Colonic mucosa (tissue), 4 donors: ENCODE results near the gene GNAO1. TPM values are rescaled to one million over a fixed set of nuclear protein-coding genes. Genes with fewer than 3 reads are reported as not detected.

Experiments used
- DNase-seq: peaks from one replicate; pipeline ENCODE4 v3.0.0-alpha.2; 2020
- H3K27ac ChIP-seq: fragments of 200-600 bp; one replicate; pipeline ENCODE4 v1.8.0; 2021
- H3K27me3 ChIP-seq: fragments of 200-600 bp; one replicate; pipeline ENCODE4 v1.8.0; 2021
- H3K36me3 ChIP-seq: fragments of 200-600 bp; one replicate; pipeline ENCODE4 v1.8.0; 2021
- H3K4me1 ChIP-seq: fragments of 200-600 bp; one replicate; pipeline ENCODE4 v1.8.0; 2021; ENCODE audit warnings: mild to moderate bottlenecking
- H3K4me3 ChIP-seq: fragments of 200-600 bp; one replicate; pipeline ENCODE4 v1.8.0; 2021
- H3K9ac ChIP-seq, 2 donors: one replicate each; pipeline ENCODE4 v1.7.0; 2013; ENCODE audit warnings: control low read depth in 2 of 2, low read depth in 2 of 2, low read length in 2 of 2
- H3K9me3 ChIP-seq: fragments of 200-600 bp; one replicate; pipeline ENCODE4 v1.8.0; 2021
- CTCF ChIP-seq: fragments of 200-600 bp; IDR thresholded peaks from one replicate; pipeline ENCODE4 v1.8.0; 2022; ENCODE audit warnings: antibody characterized with exemption, mild to moderate bottlenecking
- intact Hi-C: fragments of 100-400 bp; cut with DNase I; formaldehyde crosslinking; loops from one replicate; pipeline ENCODE4 v1.14.1; 2022
- total RNA-seq, 2 donors: library from RNA; stranded (reverse); fragmentation: NEBNext Ultra II Directional in 1 of 2; extraction: Animal tissue kit (Norgen Biotek cat#: 25700) in 1 of 2; gene quantifications; one replicate each; pipeline ENCODE4 v1.2.1, GENCODE V29; 2021
- donor health status: healthy.
- donor health status: DM: no; HTN: no; CAD: no.
- donor health status: DM: no; HTN: no; CAD: no.

The GNAO1 gene
- total RNA-seq, 2 donors from 2014 or later, result 1.7 to 10.8 TPM

GRCh38 chr16:56193951-56194726, 2.9 kb downstream of the GNAO1 start:
- Histone ChIP-seq H3K27ac (no peak overlapping the region), H3K36me3 (no peaks in the 10 kb centered on the region), H3K9ac (no peak overlapping the region), H3K9me3 (no peaks in the 10 kb centered on the region), H3K4me1 (peaks cover 5% of the 10 kb centered on the region), H3K27me3 (peaks cover 39% of the 10 kb centered on the region), H3K4me3 (peak overlapping the region; percentile 8)
- intact Hi-C loops, result no loop called here
- TF ChIP-seq CTCF, result no peak
- peak; percentile 58 for DNase-seq

- no peak for DNase-seq
- intact Hi-C loops, result no loop called here
- Histone ChIP-seq H3K9ac (no peak overlapping the region), H3K4me1 (peaks cover 5% of the 10 kb centered on the region), H3K4me3 (no peak overlapping the region), H3K9me3 (no peaks in the 10 kb centered on the region), H3K36me3 (no peaks in the 10 kb centered on the region), H3K27ac (no peak overlapping the region), H3K27me3 (peaks cover 36% of the 10 kb centered on the region)
- TF ChIP-seq CTCF, result no peak
Measured at GRCh38 chr16:56195151-56195550, 3.9 kb downstream of the GNAO1 start.

GRCh38 chr16:56196381-56196780, 5.1 kb downstream of the GNAO1 start:
- no peaks in the 10 kb centered on the region for H3K36me3 ChIP-seq
- H3K27me3 ChIP-seq, result peaks cover 30% of the 10 kb centered on the region
- no peaks in the 10 kb centered on the region for H3K9me3 ChIP-seq
- H3K4me1 ChIP-seq, result peaks cover 5% of the 10 kb centered on the region
- no peak overlapping the region for H3K4me3 ChIP-seq
- no peak overlapping the region for H3K9ac ChIP-seq
- no peak overlapping the region for H3K27ac ChIP-seq
- no peak for DNase-seq
- intact Hi-C loops, result no loop called here
- no peak for TF ChIP-seq CTCF

- H3K27ac ChIP-seq, result no peak overlapping the region
- intact Hi-C loops, result no loop called here
- no peaks in the 10 kb centered on the region for H3K36me3 ChIP-seq
- H3K4me3 ChIP-seq, result no peak overlapping the region
- no peaks in the 10 kb centered on the region for H3K9me3 ChIP-seq
- no peak overlapping the region for H3K9ac ChIP-seq
- TF ChIP-seq CTCF, result no peak
- DNase-seq, result no peak
- peaks cover 21% of the 10 kb centered on the region for H3K27me3 ChIP-seq
- no peaks in the 10 kb centered on the region for H3K4me1 ChIP-seq
Measured at GRCh38 chr16:56197192-56197992, 6.1 kb downstream of the GNAO1 start.

GRCh38 chr16:56198006-56198754, 6.9 kb downstream of the GNAO1 start:
- Histone ChIP-seq H3K4me1 (no peaks in the 10 kb centered on the region), H3K9ac (no peak overlapping the region), H3K36me3 (no peaks in the 10 kb centered on the region), H3K9me3 (no peaks in the 10 kb centered on the region), H3K27ac (no peak overlapping the region), H3K4me3 (no peak overlapping the region), H3K27me3 (peaks cover 15% of the 10 kb centered on the region)
- no peak for TF ChIP-seq CTCF
- intact Hi-C loops, result no loop called here
- no peak for DNase-seq
